GM12891 (cell line): ENCODE results near the gene MCM3AP.

ENCODE experiments used
- POLR2A ChIP-seq: IDR thresholded peaks from 2 replicates; pipeline ENCODE4 v1.6.1; 2011; ENCODE audit warnings: low read depth, low read length, control low read depth
- POLR2AphosphoS5 ChIP-seq: IDR thresholded peaks from 2 replicates; pipeline ENCODE4 v1.6.1; 2011; ENCODE audit warnings: low read depth, low read length, control low read depth
- POU2F2 ChIP-seq: IDR thresholded peaks from 2 replicates; pipeline ENCODE4 v1.6.1; 2011; ENCODE audit warnings: low read depth, mild to moderate bottlenecking, control low read depth, low read length, moderate library complexity
- SPI1 ChIP-seq: IDR thresholded peaks from 2 replicates; pipeline ENCODE4 v1.6.1; 2011; ENCODE audit warnings: low read depth, low read length, control low read depth
- TAF1 ChIP-seq: IDR thresholded peaks from 2 replicates; pipeline ENCODE4 v1.6.1; 2011; ENCODE audit warnings: low read depth, low read length, control low read depth

DNA sequence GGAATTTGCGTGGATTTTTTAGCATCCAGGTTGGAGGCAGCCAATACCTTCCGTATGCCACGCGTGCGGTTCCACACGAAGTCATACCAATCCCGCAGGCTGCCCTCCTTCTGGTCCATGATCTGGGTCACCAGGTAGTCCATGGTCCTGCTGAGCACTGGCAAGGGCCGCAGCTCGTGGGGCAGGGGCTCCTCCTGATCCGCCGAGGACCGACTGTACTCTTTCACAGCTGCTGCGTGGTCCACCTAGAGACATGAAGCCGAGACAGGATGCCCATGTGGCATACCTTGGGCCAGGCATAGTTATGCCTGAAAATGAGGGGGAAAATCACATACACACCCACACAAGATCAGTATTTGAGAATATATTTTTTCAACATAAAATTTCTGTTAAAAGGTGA, 12.1 kb downstream of the MCM3AP start:
- TF ChIP-seq POLR2A (no peak), SPI1 (no peak), POLR2AphosphoS5 (no peak), TAF1 (no peak), POU2F2 (no peak)
